SHP77 (cell line): ENCODE data around the gene GATA6.

Experiments
- DNase-seq, 2 experiments: peaks; one replicate each; lab custom pipeline; 2025; lab: John Stamatoyannopoulos, UW

Gene GATA6

DNA sequence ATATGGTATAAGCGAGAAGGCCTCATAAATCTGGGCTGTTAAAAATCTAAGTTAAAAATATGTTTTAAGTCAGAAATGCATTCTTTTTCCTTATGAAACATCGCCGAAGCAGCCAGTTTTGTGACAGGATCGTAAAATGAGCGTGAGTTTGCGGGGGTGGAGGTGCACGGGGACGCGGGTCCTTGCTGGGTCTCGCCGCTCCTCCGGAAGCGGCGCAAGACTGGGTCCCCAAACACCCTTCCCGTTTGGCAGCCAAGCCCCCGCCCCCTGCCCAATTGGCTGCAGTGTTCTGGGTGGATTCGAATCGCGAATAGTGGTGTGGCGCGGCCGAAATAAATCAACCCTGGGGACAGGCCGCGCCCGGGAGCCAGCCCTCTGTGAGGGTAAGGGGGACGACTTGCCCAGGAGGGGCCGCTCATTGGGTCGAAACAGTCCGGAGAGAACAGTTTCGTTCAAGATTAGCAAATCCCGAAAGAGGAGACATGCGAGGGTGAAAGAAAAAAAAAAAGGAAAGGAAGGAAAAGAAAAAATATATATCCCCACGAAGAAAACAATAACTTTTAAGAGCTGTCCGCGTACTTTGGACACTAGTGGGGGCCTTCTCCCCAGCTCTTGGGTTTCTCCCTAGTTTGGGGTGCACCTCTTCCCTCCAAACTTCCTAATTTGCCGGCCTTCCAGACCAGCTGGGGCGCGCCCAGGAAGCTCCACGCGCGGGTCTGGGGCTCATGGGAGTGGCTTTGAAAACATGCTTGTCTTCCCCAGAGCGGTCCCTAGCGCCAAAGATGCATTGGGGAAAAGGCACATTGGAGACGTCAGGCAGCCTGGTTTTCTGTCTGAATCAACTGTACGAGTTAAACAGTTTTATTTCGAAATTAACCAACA is 3.1 kb upstream of the GATA6 start:
- DNase-seq: no peak

DNA sequence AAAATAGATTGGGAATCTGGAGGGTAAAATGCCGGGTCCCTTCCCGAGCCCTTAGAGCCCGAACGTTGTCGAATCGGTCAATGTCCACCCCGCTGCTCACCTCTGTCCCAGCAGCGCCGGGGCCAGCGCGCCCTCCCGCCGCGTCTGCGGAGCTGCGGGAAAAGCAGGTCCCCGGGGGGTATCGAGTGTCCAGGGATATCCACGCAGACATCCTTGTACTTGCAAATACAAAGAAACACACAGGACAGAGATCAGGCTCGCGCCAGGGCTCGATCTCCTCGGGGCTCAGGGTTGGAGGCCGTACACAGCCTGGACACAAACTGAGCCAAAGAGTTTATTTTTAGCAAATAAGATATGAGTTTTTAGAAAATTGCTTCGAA is 2.3 kb upstream of the GATA6 start:
- no peak for DNase-seq

DNA sequence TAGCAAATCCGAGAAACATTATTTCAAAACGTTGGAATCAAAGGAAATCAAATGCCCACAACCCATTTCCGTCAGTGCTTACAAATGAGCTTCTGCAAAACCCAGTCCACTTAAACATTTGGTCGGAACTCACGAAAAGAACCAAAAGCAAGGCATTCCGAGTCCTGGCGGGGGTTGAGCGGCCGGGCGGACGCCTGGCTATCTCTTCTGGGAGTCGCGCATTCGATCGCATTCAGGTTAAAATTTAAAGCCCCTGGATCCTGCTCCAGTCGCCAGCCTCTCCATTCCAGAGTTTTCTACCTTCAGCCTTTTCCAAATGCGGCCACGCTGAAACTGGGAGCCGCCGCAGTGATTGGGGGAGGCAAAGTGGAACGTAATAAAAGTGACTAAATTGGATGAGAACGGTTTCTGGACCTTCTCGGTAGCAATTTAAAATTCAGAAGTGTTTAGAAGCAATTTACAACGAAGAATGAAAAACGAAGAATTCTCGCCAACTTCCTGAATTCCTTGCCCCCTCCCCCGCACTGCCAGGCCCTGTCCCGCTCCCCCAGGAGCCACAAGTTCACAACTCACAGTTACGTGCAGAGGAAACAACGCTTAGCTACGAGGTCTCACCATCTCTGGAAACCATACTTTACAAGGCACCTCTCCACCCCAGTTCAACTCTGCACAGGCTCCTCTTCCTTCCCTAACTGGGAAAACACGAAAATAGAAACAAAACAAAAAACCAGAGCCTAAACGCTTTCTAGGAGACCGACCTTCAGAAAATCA is 1.7 kb upstream of the GATA6 start:
- no peak for DNase-seq

DNA sequence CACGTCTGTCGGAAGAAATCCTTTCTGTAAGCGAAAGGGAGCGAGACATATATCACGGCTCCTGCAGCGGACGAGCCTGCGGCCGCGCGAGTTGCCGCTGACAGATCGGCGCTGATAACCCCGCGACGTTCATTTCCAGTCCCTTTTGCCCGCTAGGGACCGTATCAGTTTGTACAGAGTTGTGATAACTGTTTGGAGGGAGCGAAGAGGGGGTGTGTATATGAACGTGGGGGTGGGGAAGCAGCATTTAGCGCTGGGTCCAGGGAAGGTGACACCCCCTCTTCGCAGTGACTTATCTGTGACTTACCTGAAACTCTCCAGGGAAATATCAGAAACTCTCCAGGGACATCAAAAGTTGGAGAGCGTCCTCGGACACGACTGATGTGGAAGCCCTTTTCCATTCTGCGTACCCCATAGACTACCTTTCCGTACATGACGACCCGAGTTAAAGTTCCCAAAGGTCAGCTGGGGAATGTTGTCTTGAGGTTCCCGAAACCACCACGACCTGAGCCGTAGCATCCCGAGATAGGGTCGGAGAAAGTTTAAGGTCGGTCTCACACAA is 948 bp upstream of the GATA6 start:
- no peak for DNase-seq

DNA sequence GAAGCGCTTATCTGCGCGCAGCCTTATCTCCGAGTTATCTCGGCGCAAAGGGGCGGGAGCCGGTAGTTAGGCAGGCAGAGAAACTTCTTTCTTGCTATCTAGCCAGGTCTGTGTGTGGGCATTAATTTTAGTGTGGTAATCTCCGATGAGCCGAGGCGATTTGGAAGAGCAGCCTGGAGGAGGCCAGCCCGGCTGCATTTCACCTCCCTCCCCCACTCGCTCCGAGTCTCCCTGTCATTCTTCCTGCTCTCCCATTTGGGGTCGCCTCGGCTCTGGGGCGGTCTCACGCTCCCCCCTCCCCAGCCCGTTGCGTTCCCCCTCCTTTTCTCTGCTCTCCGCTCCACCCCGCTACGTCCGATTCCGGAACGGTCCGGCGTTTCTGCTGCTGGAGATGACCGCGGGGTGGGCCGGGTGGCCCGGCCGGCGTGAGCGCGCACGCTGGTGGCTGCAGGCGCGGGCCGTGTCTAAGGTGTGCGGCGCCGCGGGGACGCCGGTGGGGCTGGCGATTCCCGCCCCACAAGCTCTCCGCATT is 566 bp downstream of the GATA6 start:
- no peak for DNase-seq

DNA sequence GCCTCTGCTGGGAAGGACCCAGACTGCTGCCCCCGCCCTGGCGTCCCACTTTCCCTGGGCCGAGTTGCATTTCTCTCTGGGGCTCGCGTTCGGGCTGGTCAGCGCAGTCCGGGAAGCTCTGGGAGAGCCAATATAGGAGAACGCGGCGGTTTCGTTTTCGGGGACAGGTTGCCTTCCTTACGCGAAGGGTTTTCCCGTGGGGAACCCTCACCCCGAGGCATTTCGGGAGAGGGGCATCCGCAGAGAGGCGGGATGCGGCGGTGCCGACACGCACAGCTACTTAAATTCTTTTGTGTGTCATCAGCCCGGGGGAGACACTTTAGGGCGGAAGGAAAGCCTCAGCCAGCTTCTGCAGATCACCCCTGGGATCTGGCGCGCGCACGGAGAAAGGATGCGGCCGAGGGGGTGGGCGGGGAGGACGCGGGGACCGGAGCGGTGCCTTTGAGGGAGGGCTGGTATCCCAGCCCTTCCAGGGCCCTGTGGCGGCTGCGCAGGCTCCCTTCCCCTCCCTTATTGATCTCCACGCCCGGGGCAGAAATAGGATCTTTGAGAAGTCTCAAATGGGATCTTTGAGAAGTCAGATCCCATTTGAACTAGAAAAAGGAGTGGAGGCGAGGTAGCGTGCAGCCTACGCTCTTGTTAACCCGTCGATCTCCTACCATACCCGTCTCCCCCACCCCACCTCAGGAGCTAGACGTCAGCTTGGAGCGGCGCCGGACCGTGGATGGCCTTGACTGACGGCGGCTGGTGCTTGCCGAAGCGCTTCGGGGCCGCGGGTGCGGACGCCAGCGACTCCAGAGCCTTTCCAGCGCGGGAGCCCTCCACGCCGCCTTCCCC is 1.2 kb downstream of the GATA6 start:
- DNase-seq: no peak

DNA sequence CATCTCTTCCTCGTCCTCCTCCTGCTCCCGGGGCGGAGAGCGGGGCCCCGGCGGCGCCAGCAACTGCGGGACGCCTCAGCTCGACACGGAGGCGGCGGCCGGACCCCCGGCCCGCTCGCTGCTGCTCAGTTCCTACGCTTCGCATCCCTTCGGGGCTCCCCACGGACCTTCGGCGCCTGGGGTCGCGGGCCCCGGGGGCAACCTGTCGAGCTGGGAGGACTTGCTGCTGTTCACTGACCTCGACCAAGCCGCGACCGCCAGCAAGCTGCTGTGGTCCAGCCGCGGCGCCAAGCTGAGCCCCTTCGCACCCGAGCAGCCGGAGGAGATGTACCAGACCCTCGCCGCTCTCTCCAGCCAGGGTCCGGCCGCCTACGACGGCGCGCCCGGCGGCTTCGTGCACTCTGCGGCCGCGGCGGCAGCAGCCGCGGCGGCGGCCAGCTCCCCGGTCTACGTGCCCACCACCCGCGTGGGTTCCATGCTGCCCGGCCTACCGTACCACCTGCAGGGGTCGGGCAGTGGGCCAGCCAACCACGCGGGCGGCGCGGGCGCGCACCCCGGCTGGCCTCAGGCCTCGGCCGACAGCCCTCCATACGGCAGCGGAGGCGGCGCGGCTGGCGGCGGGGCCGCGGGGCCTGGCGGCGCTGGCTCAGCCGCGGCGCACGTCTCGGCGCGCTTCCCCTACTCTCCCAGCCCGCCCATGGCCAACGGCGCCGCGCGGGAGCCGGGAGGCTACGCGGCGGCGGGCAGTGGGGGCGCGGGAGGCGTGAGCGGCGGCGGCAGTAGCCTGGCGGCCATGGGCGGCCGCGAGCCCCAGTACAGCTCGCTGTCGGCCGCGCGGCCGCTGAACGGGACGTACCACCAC is 2.1 kb downstream of the GATA6 start:
- no peak for DNase-seq

DNA sequence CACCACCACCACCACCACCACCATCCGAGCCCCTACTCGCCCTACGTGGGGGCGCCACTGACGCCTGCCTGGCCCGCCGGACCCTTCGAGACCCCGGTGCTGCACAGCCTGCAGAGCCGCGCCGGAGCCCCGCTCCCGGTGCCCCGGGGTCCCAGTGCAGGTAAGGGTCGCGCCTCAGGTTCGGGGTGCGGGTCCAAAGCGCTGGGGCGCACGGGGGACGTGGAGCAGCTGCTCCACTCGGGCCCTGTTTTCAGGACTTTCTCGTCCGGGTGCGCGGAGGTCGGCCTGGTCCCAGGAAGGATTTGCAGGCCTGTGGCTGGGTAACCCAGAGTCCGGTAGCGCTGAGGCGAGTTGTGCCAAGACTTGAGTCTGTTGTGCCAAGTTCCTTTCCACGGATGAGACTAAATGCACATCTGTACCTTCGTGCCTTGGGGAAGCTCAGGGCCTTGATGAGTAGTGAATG is 2.8 kb downstream of the GATA6 start:
- DNase-seq: no peak

DNA sequence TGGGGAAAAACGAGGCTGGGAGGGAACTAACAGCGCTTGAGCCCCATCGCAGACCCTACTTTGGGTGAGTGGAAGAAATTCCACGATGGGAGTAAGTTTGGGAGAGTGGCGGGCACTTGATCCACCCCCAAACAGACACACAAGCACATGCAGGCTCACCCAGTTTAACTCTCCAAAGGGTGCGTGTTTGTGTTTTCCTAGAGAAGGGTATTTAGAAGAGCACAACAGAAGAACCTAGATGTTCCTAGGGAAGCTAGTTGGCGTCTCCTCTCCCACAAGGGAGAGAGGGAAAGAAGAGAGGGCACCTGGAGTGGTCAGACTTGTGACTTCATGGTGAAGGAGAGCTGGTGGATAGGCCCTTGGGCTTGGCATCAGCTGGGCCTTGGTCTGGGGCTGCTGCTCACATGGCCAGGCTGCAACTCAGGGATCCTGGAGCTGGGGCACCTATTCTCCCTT is 3.2 kb downstream of the GATA6 start:
- DNase-seq: no peak

DNA sequence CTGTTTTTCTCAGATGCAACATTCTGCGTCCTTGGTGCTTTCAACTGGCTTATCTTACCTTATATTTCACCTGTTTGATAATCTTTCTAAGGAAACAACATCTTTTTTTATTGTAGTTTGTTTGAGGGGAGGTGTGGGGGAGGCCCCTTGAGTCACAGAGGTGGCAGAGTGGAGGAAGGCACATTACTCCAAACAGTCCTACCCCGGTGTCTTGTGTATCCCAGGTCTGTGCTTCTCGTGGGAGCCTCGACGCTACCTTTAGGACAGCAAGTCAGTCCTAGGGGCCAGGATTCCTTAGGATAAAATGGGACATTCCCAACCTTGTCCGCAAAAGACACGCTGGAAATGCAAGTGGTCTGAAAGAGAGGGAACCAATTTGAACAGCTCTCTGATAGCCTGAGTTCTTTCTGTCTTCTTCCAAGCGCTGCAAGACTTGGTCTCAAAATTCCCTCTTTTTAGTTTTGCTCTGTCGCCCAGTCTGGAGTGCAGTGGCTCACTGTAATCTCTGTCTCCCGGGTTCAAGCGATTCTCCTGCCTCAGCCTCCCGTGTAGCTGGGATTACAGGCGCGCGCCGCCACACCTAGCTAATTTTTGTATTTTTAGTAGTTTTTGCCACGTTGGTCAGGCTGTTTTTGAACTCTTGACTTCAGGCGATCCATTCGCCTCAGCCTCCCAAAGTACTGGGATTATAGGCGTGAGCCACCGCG is 4.0 kb downstream of the GATA6 start:
- DNase-seq: no peak

DNA sequence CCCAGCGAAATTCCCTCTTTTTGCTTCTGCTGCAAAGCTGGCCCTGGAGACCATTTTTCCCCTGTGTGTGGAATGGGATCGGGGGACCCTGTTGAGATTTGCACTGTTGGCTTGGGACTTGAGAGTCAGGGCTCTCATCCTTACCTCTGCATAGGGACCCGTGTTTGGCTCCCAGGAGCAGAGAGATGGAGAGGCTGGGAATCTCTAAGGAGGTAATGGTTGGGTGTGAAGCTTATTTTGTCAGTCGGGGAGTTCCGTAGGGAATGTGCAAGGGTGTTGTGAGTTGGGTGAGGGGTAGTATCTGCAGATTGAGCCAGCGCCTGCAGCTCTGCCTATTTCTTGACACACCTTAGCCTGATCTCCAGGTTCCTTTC is 4.5 kb downstream of the GATA6 start:
- DNase-seq: no peak

DNA sequence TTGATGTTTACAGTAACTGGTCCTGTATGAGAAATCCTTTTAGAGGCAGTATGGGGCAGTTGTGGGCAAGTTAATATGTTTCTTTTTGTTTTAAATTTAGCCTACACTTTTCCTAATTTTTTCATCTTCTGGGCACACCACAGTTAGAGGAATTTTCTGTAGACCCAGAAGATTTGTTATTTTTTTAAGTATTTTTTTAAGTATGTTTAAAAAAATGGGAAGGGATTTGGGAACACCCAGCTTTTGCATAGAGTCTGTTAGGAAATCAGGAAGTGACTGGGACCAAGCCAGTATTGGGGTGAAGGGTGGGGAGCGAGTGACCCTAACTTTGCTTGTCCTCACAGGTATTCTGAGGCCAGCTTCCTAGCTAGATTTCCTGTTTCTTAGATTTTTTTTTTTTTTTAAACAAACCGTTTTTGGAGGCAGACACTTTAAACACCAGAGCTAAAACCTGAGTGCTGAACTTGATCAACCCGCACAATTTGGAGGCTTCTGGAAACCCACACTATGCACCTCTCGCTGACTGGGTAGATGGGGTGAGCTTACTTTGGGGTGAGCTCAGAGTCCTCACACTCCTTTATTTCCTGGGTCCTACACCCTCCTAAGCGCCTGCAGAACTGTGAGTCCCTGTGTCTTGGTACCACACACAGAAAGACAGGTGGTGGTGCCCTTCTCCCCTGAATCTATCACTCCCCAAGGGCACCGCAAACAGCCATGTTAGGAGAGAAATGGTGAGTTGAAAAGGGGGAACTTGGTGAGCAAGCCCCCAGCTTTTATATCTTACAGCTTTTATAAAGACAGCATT is 5.2 kb downstream of the GATA6 start:
- DNase-seq: no peak

DNA sequence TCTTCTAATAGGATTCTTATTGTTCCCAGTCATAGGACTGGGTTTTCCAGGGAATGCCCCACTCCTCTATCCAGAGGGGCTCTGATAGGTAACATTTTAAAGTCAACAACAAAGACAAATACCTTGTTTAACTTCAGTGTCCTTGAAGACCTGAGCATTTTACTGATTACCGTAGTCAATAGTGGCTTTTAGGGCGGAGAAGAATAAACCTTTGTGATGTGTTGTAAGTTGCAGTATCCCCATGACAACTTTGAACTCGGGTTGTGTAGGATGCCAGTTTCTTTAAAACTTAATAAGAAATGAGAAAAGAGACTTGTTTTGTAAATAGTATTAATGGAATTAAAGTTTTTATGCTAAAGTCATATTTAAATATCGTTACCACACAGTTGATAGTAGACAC is 6.0 kb downstream of the GATA6 start:
- DNase-seq: no peak

DNA sequence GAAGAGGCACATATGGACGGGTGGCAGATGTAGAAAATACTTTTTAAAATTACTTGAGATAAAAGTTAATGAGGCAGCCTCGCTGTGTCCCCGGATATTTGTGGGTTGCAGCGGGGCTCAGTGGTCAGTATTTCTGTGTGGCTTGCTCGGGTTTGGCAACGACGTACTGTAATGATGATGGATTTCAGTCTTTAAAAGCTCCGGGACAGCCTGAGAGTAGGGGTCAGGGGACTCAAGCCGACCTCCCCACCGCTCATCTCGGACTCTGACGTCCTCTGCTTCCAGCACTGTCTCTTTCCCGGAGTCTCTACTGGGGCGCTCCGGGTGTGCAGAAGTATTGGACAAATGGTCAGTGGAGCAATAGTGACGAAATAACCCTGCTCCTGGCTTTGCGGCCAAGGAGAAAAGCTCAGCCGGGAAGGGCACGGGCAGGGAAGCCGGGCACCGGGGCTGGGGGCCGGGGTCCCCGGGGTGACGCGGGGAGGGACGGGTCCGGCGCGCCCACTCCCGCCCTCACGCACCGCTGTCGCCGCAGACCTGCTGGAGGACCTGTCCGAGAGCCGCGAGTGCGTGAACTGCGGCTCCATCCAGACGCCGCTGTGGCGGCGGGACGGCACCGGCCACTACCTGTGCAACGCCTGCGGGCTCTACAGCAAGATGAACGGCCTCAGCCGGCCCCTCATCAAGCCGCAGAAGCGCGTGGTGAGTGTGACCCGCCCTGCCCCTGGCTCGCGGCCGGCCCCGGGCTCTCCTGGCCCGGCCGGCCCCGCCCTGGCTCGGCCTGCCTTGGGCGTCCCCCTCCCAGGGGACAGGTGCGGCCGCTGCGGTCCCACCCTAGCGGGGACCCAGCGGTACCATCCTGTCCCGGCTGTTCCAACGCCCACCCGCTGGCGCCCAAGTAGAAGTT is 7.3 kb downstream of the GATA6 start:
- no peak for DNase-seq

DNA sequence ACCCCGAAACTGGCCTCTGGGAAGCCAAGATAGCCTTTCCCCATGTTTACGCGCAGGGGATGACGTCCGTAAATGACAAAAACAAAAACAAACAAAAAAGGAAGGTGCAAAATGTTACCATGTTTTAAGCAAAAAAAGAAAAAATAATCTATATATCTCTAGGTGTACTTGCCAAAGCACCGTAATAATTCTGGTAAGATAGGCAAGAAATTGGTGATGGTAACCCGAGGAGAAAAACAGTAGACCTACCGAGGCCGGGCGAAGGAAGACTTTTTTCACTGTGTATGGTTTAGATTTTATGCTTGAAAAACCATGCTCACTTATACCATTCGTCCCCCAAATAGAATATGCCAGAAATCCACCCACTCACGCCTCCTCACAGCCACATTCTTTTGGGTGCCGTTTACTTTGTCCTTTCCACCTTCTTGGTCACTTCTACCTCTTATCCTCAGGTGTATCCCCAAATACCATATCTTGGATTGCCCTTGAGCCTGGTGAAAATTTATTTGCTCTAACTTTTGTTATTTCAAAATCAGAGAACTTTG is 8.0 kb downstream of the GATA6 start:
- no peak for DNase-seq

DNA sequence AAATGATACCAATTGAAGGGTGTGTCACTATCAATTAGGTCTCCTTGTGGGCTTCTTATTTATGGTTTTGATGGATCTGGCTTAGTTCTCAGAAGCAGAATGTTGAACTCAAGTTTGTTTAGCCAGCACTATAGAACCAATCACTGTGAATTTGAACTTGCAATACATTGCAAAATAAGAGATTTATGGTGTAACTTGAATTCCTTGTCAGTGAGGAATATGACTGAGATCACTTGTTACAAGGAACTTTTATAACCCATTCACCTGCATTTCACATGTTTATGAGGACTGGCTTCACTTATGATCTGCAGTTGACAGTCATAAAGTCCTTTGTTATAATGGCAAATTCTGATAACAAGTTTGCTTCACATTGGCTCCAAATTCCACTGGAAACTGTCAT is 9.8 kb downstream of the GATA6 start:
- no peak for DNase-seq

DNA sequence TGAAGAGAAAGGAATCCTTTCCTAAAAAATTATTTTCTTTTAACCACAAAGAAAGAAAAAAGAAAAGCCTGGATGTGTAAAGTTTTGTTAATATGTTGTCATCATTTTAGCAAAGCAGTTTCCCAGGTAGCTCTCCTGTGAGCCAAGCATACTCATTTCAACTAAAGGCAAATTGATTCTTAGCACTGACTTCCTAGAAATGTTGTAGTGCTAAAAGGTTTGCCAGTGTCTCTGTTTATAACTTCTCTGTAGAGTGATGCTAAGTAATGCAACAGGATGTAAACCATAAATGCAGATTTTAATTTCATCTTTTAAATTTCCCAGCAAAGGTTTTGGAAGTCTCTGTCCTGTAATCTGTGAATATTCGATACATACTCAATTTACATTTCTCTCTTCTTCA is 10.2 kb downstream of the GATA6 start:
- no peak for DNase-seq

DNA sequence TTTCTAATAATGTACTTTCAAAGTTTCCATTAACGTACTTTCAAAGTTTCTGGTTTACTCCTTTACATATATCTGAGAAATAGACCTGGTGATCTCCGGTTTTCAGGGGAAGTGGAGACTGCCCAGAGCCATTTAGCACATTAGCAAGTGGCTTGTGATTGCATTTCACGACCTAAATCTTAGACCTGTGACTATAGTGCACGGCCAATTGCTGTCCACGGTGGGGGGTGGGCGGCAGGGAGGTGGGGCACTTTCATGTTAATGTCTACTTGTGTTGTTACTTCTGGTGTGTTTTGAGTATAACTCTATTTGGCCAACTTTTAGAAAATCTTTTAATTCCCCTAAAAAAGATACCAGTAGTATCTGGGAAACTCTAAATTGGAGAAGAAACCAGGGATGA is 11.3 kb downstream of the GATA6 start:
- no peak for DNase-seq
